HG03442 (cell line): Measurements from ENCODE around the gene PCDHGB2.
"Not testable (repeated sequence)": the region's sequence is repeated elsewhere in the genome, so short reads cannot be mapped to it uniquely, and the experiment has no call there.

Experiments used
- ATAC-seq: cut with Tn5 transposase; IDR thresholded peaks from one replicate; pipeline ENCODE4 v1.9.1; 2021; ENCODE audit warnings: mild to moderate bottlenecking, moderate library complexity; ENCODE audit not compliant: unreplicated experiment

Gene PCDHGB2

DNA sequence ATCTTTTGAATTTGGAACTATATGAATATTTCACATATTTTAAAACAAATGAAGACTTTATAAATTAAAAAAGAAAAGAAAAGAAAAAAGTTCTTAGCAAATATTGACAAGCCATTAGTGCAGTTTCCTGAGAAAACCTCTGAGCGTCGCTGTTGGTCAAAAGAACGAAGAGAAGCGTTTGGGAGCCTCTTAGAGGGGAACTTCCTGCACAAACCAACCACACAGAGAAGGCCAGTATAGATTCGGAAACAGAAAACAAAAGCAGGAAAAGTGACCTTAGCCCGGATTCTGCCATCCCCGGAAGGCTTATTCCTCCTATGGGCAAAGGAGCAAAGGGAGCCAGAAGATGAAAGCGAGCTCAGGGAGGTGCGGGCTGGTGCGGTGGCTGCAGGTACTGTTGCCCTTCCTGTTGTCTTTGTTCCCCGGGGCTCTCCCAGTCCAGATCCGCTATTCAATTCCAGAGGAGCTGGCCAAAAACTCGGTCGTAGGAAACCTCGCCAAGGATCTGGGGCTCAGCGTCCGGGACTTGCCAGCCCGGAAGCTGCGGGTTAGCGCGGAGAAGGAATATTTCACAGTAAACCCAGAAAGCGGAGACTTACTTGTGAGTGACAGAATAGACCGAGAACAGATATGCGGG lies at the start of gene PCDHGB2:
Gene PCDHGB2, plus strand, starts transcription at position 205 of the 637 bp plus-strand sequence. Its CDS starts 142 bp downstream, at position 347.
- peak; percentile 93 for ATAC-seq

DNA sequence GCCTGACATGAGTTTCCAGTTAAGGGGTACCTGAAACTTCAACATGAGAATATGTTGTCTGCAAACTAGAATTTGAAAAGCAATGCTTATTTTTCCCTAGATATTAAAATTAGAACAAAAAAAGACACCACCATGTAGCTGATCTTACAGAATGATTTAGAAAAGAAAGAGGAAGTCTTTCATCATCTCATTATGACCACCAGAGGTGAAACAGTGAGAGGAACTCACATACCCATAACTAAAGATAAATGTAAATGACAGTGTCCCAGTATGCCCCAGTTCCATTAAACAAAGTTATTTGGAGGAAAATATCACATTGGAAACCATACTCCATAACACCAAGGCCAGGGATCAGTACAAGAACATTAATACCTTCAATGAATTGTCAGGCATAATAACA lies 46.1 kb upstream of the PCDHGB2 start:
- ATAC-seq, result no peak

DNA sequence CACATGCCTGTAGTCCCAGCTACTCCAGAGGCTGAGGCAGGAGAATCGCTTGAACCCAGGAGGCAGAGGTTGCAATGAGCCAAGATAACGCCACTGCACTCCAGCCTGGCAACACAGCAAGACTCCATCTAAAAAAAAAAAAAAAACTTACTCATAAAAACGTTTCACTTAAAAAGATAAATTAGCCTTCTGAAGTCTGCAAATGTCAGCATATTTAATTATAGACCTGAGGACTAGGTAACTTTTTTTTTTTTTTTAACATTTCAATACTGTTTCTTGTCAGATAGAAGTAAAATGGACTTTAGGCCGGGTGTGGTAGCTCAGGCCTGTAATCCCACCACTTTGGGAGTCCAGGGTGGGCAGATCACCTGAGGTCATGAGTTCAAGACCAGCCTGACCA lies 42.8 kb upstream of the PCDHGB2 start:
- ATAC-seq, result not testable (repeated sequence)

DNA sequence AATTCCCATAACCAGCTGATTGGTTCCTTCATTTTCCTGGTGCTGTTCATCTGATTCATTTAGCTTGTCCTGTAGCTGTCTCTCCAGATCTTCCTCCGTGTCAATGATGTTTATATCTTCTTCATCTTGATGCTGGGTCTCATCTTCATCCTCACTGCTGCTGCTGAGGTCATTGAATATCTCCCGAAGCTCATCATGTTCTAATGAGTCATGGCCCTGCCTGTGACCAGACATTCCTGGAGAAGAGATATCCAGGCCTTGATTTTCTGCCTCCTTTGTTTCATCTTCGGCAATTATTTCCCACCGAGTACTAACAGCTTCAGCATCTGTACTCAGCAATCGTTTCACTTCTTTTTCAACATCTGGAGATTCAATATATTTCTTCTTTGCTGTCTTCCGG lies 40.6 kb upstream of the PCDHGB2 start:
- no peak for ATAC-seq

DNA sequence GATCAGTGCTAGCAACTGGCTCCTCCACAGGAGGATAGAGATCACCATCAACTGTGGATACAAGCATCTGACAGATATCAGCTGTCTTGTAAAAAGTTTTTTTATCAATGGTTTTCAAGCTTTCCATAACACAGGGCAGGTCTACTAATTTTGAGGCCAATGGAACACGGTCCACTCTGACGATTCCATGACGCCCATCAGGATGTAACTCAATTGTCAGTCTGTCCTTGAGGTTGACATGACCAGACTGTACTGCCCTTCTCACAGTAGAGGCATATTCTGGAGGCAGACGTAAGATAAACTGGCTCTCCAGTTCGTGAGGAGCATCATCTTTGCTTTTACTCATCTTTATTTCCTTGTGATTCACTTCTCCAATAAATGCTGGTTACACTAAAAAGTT lies 40.1 kb upstream of the PCDHGB2 start:
- ATAC-seq, result no peak

DNA sequence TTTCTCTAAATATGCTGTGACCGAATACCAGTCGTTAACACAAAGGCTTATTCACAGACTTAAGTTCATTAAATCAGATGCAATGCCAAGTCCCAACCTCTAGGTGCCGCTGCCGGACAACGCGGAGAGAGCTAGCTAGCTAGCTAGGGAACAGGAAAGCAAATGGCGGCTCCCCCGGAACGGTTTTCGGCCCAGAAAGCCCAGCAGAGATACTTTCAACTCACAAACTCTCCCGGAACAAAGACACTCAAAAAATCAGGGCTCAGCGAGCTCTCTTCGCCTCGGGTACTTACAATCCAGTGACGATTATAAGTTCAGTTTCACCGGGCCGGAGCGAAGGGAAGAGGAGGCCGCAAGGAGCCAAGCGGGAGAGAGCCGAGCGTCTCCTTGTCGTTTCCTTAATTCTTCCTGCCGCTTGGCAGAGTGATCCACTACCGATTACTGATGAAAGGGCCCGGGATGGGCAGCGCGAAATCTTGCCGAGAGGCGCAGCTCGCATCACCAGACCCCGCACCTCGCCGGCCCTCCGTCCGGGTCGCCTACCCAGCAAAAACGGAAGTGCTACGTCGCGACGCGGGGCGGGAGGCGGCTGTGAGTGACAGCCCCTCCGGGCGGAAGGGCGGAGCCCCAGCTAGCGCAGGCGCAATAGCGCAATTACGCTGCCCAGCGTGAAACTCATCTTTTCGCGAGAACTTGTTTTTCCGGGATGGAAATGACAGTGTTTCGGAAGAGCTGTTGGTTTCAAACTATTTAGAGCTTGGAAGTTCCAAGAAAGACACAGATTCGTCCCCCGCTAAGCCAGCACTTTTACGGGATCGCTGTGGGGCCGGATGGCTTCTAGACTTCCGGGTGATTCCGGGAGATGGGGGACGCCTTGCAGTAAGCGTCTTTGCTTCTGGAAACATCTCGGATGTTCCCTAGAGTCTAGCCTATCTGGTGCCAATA lies 39.3 kb upstream of the PCDHGB2 start, which contains the start of gene TAF7:
Gene TAF7, minus strand, starts transcription at position 560 of the 945 bp plus-strand sequence. CDS start 740 bp downstream, outside the sequence.
- ATAC-seq, result peak; percentile 92

DNA sequence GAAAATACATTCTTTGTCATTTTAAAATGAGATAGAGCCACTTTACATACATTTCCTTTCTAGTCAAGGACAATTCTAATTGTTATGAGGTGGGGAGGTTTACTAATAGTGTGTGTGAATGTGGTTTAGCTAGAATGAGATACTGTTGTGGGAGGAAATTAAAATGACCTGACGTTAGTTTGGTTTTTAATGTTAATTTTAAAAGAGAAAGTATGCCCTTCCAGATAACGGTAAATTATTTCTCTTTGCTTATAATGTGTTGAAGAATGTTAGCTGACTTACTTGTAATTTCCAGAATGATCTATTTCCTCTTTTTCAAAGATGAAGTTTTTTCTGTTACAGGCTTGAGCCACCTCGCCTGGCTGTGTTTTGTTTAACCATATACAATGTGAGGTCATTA lies 37.5 kb upstream of the PCDHGB2 start:
- ATAC-seq, result no peak

DNA sequence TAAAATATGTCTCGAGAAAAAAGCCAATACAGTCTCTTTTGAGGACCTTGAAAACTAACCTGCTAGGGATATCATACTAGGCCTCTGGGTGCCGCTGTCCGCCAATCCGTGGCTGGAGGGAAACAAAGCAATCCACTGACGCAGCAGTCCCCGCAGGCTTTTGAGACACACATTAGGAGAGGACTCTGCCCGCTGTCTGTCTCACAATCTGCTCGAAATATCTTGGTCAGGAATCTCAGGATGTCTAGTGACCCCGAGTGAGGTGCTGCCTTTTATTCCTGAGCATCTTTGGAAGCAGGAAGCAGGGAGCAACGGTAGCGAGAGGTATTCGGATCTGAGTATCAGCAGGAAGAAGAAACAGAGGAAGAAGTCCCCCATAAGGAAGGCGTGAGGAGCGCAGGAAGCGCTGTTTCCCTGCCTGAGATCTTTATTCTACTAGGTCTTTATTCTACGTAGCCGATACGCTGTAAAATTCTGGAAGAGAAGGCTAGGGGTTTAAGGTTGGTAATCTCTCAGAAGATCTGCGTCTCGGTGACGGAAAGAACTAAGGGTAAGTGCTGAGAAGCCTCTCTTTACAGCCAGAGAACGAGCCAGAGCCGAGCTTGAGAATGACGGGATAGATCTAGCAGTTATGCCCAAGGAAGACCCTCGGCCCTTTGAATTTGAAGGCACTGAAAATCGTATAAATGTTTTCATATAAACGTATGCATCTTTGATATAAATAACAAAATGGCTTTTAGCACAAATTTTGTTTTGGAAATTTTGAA lies 33.5 kb upstream of the PCDHGB2 start:
- peak; percentile 85 for ATAC-seq

DNA sequence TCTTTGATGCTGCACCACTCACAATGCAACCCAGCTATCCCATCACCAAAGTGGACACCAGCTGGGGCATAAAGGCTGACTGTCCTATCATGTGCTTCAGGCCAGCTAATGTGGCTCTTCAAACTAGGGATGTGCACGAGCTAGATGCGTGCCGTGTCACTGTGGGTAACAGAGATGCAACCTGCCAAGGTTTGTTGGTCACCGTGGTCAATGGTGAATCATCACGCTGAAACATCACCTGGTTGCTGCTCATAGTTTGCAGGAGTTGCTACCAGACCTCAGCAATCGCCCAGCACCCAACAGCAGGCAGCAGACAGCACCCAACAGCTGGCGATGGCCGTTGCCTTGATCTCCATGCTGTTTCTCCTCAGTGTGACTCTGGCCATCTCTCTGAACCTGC lies 31.6 kb upstream of the PCDHGB2 start:
- no peak for ATAC-seq

DNA sequence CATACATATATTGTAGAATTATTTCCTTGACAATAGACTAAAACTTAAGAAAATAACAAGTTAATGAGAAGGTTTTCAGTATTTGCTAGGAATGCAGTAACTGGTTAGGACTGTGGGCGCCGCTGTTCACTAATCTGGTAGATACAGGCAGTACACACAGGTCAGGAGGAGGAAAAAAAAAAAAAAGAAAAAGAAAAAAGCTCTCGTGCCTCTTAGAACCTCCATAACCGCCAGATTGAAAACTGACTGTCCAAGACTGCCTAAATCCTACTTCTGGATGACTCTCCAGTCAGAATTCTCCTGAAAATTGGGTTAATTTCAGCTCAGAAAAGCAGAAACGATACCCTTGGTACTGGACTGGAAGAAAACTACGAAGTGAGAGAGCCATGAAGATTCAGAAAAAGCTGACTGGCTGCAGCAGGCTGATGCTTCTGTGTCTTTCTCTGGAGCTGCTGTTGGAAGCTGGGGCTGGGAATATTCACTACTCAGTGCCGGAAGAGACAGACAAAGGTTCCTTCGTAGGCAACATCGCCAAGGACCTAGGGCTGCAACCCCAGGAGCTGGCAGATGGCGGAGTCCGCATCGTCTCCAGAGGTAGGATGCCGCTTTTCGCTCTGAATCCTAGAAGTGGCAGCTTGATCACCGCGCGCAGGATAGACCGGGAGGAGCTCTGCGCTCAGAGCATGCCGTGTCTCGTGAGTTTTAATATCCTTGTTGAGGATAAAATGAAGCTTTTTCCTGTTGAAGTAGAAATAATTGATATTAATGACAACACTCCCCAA lies 29.3 kb upstream of the PCDHGB2 start, which contains the start of gene PCDHGA1:
Gene PCDHGA1, plus strand, starts transcription at position 216 of the 782 bp plus-strand sequence.
- no peak for ATAC-seq

DNA sequence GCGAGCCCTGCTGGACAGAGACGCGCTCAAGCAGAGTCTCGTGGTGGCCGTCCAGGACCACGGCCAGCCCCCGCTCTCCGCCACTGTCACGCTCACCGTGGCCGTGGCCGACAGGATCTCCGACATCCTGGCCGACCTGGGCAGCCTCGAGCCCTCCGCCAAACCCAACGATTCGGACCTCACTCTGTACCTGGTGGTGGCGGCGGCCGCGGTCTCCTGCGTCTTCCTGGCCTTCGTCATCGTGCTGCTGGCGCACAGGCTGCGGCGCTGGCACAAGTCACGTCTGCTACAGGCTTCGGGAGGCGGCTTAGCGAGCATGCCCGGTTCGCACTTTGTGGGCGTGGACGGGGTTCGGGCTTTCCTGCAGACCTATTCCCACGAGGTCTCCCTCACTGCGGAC lies 27.2 kb upstream of the PCDHGB2 start:
- ATAC-seq, result not testable (repeated sequence)

DNA sequence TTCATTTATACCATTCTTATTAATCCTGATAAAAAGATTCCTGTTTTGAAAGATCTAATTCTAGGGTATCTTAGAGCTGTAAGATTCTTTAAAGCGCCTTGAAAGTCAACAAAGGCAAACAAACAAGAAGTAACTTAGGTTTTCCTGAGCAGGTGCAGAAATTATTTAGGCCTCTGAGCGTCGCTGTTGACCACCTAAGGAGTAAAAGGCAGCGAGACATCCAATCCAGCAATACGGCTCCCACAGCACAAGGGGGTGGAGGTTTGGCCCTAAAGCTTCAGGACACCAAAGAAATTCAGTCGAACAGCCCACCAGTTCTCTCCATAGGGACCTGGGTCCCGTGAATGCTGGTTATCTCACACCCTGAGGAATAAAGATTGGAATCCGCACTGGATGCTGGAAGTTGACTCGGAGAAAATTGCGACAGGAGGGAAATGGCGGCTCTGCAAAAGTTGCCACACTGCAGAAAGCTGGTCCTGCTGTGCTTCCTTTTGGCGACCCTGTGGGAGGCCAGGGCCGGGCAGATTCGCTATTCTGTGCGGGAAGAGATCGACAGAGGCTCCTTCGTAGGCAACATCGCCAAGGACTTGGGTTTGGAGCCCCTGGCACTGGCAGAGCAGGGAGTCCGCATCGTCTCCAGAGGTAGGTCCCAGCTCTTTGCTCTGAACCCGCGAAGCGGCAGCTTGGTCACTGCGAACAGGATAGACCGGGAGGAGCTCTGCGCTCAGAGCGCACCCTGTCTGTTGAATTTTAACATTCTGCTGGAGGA lies 21.1 kb upstream of the PCDHGB2 start, which contains the start of gene PCDHGA2:
Gene PCDHGA2, plus strand, starts transcription at position 223 of the 769 bp plus-strand sequence.
- ATAC-seq, result no peak

DNA sequence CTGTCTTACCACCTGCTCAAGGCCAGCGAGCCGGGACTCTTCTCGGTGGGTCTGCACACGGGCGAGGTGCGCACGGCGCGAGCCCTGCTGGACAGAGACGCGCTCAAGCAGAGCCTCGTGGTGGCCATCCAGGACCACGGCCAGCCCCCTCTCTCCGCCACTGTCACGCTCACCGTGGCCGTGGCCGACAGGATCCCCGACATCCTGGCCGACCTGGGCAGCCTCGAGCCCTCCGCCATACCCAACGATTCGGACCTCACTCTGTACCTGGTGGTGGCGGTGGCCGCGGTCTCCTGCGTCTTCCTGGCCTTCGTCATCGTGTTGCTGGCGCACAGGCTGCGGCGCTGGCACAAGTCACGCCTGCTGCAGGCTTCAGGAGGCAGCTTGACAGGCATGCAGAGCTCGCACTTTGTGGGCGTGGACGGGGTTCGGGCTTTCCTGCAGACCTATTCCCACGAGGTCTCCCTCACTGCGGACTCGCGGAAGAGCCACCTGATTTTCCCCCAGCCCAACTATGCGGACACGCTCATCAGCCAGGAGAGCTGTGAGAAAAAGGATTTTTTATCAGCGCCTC lies 18.9 kb upstream of the PCDHGB2 start:
- ATAC-seq, result not testable (repeated sequence)

DNA sequence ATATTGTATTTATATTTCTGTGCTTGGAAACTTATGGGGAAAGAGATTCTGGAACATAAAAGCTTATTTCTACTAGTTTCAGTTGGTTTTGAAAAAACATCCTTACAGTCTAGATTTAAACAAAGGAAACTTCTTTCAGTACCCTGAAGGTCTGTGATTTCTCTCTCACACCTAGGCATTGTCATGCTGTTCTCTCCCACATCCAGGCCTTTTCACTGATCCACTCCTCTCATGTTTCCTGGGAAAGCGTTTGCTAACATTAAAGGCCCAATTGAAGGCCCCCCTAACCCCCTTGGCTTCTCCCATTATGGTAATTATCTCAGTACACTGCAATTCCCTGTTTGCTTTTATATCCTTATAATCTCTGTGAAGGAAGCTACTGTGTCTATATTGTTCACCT lies 17.0 kb upstream of the PCDHGB2 start:
- ATAC-seq, result no peak

DNA sequence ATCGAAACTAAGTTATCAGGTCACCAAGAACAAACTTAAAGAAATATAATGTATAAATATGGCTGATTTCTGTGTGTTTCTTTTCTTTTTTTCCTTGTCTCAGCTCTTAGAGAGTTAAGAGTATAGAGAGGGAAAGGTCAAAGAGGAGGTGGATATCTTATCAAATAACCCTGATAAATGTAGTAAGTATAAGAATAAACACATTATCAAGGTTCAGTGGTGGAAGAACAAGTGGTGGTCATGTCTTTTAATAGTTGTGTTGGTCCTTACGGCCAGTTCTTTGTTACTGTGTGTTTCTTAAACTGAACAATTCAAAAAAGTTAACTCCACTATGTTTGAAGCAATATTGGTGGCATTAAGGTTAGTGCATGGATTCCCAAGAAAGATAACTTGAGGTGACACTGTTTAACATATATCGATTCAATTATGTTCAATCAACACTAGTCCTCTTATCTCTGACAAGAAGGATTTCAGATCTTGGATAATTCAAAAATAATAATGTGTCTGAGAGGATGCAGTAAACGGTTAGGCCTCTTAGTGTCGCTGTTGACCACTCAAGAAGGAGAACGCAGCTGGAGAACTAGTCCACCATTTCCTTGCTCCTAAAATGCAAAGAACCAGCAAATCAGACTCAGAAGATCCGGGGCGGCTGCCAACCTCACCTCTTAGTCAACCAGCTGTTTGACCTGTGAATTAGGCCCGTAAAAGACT lies 16.4 kb upstream of the PCDHGB2 start, which contains the start of gene PCDHGA3:
Gene PCDHGA3, plus strand, starts transcription at position 588 of the 711 bp plus-strand sequence. CDS start 205 bp downstream, outside the sequence.
- no peak for ATAC-seq

DNA sequence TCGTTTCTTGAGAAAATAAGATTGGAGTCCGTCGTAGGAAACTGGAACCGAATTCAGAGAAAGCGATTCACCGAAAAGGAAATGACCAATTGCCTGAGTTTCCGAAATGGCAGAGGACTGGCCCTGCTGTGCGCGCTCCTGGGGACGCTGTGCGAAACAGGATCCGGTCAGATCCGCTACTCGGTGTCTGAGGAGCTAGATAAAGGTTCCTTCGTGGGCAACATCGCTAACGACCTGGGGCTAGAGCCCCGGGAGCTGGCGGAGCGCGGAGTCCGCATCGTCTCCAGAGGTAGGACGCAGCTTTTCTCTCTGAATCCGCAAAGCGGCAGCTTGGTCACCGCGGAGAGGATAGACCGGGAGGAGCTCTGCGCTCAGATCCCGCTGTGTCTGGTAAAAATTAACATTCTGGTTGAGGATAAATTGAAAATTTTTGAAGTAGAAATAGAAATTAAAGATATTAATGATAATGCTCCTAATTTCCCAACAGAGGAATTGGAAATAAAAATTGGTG lies 15.8 kb upstream of the PCDHGB2 start:
- no peak for ATAC-seq

DNA sequence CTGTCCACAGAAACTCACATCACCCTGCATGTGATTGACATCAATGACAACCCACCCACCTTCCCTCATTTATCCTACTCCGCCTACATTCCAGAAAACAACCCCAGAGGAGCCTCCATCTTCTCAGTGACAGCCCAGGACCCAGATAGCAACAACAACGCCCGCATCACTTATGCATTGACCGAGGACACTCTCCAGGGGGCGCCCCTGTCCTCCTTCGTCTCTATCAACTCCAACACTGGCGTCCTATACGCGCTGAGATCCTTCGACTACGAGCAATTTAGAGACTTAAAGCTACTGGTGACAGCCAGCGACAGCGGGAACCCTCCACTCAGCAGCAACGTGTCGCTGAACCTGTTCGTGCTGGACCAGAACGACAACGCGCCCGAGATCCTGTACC lies 14.5 kb upstream of the PCDHGB2 start:
- ATAC-seq, result no peak

DNA sequence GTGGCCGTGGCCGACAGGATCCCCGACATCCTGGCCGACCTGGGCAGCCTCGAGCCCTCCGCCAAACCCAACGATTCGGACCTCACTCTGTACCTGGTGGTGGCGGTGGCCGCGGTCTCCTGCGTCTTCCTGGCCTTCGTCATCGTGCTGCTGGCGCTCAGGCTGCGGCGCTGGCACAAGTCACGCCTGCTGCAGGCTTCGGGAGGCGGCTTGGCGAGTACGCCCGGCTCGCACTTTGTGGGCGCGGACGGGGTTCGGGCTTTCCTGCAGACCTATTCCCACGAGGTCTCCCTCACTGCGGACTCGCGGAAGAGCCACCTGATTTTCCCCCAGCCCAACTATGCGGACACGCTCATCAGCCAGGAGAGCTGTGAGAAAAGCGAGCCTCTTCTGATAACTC lies 13.8 kb upstream of the PCDHGB2 start:
- ATAC-seq, result not testable (repeated sequence)
